GM23338 (cell line): Measurements from ENCODE around the gene POLD3. TPM values are rescaled to one million over a fixed set of nuclear protein-coding genes. Genes with fewer than 3 reads are reported as not detected.

ENCODE experiments used
- ATAC-seq: fragments of 200-7000 bp; cut with Tn5 transposase; 3 replicates; pipeline ENCODE4 v1.9.1; 2020
- DNase-seq: peaks from one replicate; pipeline ENCODE4 v3.0.0-alpha.2; 2015; ENCODE audit warnings: low spot score
- H2AFZ ChIP-seq: fragments of 200-600 bp; sonication (generic); 2 replicates; pipeline ENCODE4 v1.8.0; 2016; ENCODE audit warnings: antibody characterized with exemption, mild to moderate bottlenecking, moderate library complexity
- H3F3A ChIP-seq: fragments of 200-600 bp; sonication (generic); replicated peaks from 2 replicates; pipeline ENCODE4 v1.8.0; 2017; ENCODE audit warnings: antibody characterized with exemption, mixed run types, low read depth
- H3K27ac ChIP-seq: fragments of 200-600 bp; sonication (generic); 2 replicates; pipeline ENCODE4 v1.6.1; 2016; ENCODE audit warnings: low read depth
- H3K27me3 ChIP-seq: fragments of 200-600 bp; sonication (generic); 2 replicates; pipeline ENCODE4 v1.8.0; 2016; ENCODE audit warnings: mild to moderate bottlenecking, mixed run types, moderate library complexity; ENCODE audit not compliant: insufficient read depth
- H3K36me3 ChIP-seq: fragments of 200-600 bp; sonication (generic); 2 replicates; pipeline ENCODE4 v1.8.0; 2016; ENCODE audit warnings: mild to moderate bottlenecking; ENCODE audit not compliant: insufficient read depth
- H3K4me1 ChIP-seq: fragments of 200-600 bp; sonication (generic); 2 replicates; pipeline ENCODE4 v1.8.0; 2016; ENCODE audit warnings: mild to moderate bottlenecking, moderate library complexity; ENCODE audit not compliant: insufficient read depth
- H3K4me2 ChIP-seq: fragments of 200-600 bp; sonication (generic); 2 replicates; pipeline ENCODE4 v1.7.1; 2017; ENCODE audit warnings: mixed run types
- H3K4me3 ChIP-seq: fragments of 200-600 bp; sonication (generic); 2 replicates; pipeline ENCODE4 v1.6.1; 2016; ENCODE audit warnings: mixed run types
- H3K79me2 ChIP-seq: fragments of 200-600 bp; sonication (generic); replicated peaks from 2 replicates; pipeline ENCODE4 v1.8.0; 2017; ENCODE audit warnings: mild to moderate bottlenecking; ENCODE audit not compliant: insufficient read depth
- H3K9me2 ChIP-seq: fragments of 200-600 bp; sonication (generic); 2 replicates; pipeline ENCODE4 v1.8.0; 2017; ENCODE audit not compliant: insufficient read depth
- H4K20me1 ChIP-seq: fragments of 200-600 bp; sonication (generic); replicated peaks from 2 replicates; pipeline ENCODE4 v1.8.0; 2017; ENCODE audit warnings: mild to moderate bottlenecking; ENCODE audit not compliant: insufficient read depth
- H3K27ac Mint-ChIP-seq: 2 replicates; pipeline ENCODE4 v1.8.0; 2020; ENCODE audit warnings: inconsistent platforms, mild to moderate bottlenecking, moderate library complexity, mixed read lengths
- H3K27me3 Mint-ChIP-seq: 3 replicates; pipeline ENCODE4 v1.8.0; 2022; ENCODE audit warnings: low read depth, mild to moderate bottlenecking, moderate library complexity, mixed read lengths, inconsistent platforms; ENCODE audit not compliant: insufficient read depth, poor library complexity
- H3K36me3 Mint-ChIP-seq: 3 replicates; pipeline ENCODE4 v1.8.0; 2021; ENCODE audit warnings: low read depth, mild to moderate bottlenecking, inconsistent platforms, moderate library complexity, mixed read lengths
- H3K4me1 Mint-ChIP-seq: 3 replicates; pipeline ENCODE4 v1.8.0; 2020; ENCODE audit warnings: mild to moderate bottlenecking, inconsistent platforms, mixed read lengths
- H3K4me3 Mint-ChIP-seq: 3 replicates; pipeline ENCODE4 v1.8.0; 2021; ENCODE audit warnings: moderate library complexity, mild to moderate bottlenecking, inconsistent platforms, mixed read lengths
- H3K9me3 Mint-ChIP-seq: 3 replicates; pipeline ENCODE4 v1.8.0; 2020; ENCODE audit warnings: moderate library complexity, mild to moderate bottlenecking, inconsistent platforms, mixed read lengths
- CTCF ChIP-seq, 2 experiments: fragments of 200-600 bp in 1 of 2; sonication (generic) in 1 of 2; conservative IDR thresholded peaks; 2 replicates each; pipeline versions ENCODE4 v1.5.1 to v1.6.1; 2016 to 2017; ENCODE audit warnings: antibody characterized with exemption in 2 of 2, low read depth in 2 of 2, mild to moderate bottlenecking in 2 of 2, moderate library complexity in 1 of 2
- EZH2phosphoT487 ChIP-seq: fragments of 200-600 bp; sonication (generic); IDR thresholded peaks from one replicate; pipeline ENCODE4 v1.8.1; 2018; ENCODE audit warnings: antibody characterized with exemption; ENCODE audit not compliant: unreplicated experiment
- JUNB ChIP-seq: IDR thresholded peaks from one replicate; pipeline ENCODE4 v1.6.1; 2016; ENCODE audit warnings: antibody characterized with exemption; ENCODE audit not compliant: unreplicated experiment
- NANOG ChIP-seq: IDR thresholded peaks from 2 replicates; pipeline ENCODE4 v1.6.1; 2016; ENCODE audit warnings: antibody characterized with exemption, borderline replicate concordance
- POLR2AphosphoS5 ChIP-seq: IDR thresholded peaks from 2 replicates; pipeline ENCODE4 v1.6.1; 2016; ENCODE audit warnings: antibody characterized with exemption, low read depth
- STAT1 ChIP-seq: IDR thresholded peaks from one replicate; pipeline ENCODE4 v1.6.1; 2016; ENCODE audit warnings: antibody characterized with exemption; ENCODE audit not compliant: unreplicated experiment
- ZNF462 ChIP-seq: fragments of 250-450 bp; sonication (Bioruptor Pico); IDR thresholded peaks from 2 replicates; pipeline ENCODE4 v1.5.0; 2020; ENCODE audit warnings: mild to moderate bottlenecking, moderate library complexity
- polyA plus RNA-seq: library from polyadenylated mRNA; unstranded; fragments of >200 nt; fragmentation: Nextera tagmentation; extraction: Ambion mirVana; gene quantifications from 2 replicates; pipeline ENCODE4 v1.2.1, GENCODE V29; 2016
- total RNA-seq: library from RNA; depleted of rRNA; stranded (reverse); fragments of >200 nt; shearing (Covaris generic); gene quantifications from 2 replicates; pipeline ENCODE4 v1.2.3, GENCODE V29; 2014

The POLD3 gene
- total and polyA plus RNA-seq, 2 experiments from 2014 or later: 21.9 to 50.1 TPM

GRCh38 chr11:74687237-74688023, 95.0 kb downstream of the POLD3 start (continued):
- no peak for TF ChIP-seq POLR2AphosphoS5
- no peak for TF ChIP-seq CTCF (conservative IDR thresholded peaks at IDR 0.05; ENCODE audit: low read depth in 2 of 2)
- no peak for TF ChIP-seq JUNB
- TF ChIP-seq ZNF462 (CRISPR knock-in tag): no peak
- TF ChIP-seq STAT1: no peak
- no peak for TF ChIP-seq NANOG

GRCh38 chr11:74689666-74690065, 97.3 kb downstream of the POLD3 start:
- H3K36me3 Mint-ChIP-seq: no peaks in the 10 kb centered on the region
- no peak overlapping the region for H3K27ac ChIP-seq
- H3K4me3 Mint-ChIP-seq: no peak overlapping the region
- H3F3A ChIP-seq: no peaks in the 10 kb centered on the region
- H3K27ac Mint-ChIP-seq: no peak overlapping the region
- H3K27me3 ChIP-seq: no peaks in the 10 kb centered on the region
- DNase-seq: no peak
- no peaks in the 10 kb centered on the region; the same call in 1 of the 2 replicates for H4K20me1 ChIP-seq
- no peaks in the 10 kb centered on the region for H3K4me1 ChIP-seq
- no peaks in the 10 kb centered on the region for H3K79me2 ChIP-seq
- H3K9me2 ChIP-seq: peaks cover 5% of the 10 kb centered on the region; the same call in 1 of the 2 replicates
- no peaks in the 10 kb centered on the region for H3K4me1 Mint-ChIP-seq
- no peak overlapping the region for H2AFZ ChIP-seq
- H3K27me3 Mint-ChIP-seq: peaks cover 9% of the 10 kb centered on the region
- no peak overlapping the region for H3K4me3 ChIP-seq
- H3K9me3 Mint-ChIP-seq: no peaks in the 10 kb centered on the region; the same call in 1 of the 3 replicates
- no peak for ATAC-seq
- no peak overlapping the region for H3K4me2 ChIP-seq
- H3K36me3 ChIP-seq: no peaks in the 10 kb centered on the region
- TF ChIP-seq STAT1 (no peak), NANOG (no peak), EZH2phosphoT487 (no peak), ZNF462 (CRISPR knock-in tag) (no peak)
